SK-N-SH (cell line): ENCODE measurements around the gene CCDC191.

ENCODE experiments used
- CTCF ChIP-seq: fragments of 200-600 bp; sonication (generic); IDR thresholded peaks from 2 replicates; pipeline ENCODE4 v1.6.1; 2017; ENCODE audit warnings: antibody characterized with exemption, mild to moderate bottlenecking, moderate library complexity
- MEF2A ChIP-seq: IDR thresholded peaks from 2 replicates; pipeline ENCODE4 v1.4.0; 2012; ENCODE audit warnings: low read depth, borderline replicate concordance
- NFIC ChIP-seq: IDR thresholded peaks from 2 replicates; pipeline ENCODE4 v1.4.0; 2012; ENCODE audit warnings: borderline replicate concordance

GRCh38 chr3:114101101-114101500, 44.8 kb upstream of the CCDC191 start:
- TF ChIP-seq NFIC (no peak), CTCF (no peak), MEF2A (no peak)
